DOHH2 (cell line): ENCODE results near the gene CHCHD6.

Source experiments
- H3F3A ChIP-seq: fragments of 200-600 bp; sonication (generic), shearing (Covaris generic); 2 replicates; pipeline ENCODE4 v1.6.0; 2016; ENCODE audit warnings: antibody characterized with exemption, mild to moderate bottlenecking; ENCODE audit not compliant: control insufficient read depth, insufficient read depth
- H3K27ac ChIP-seq: fragments of 200-600 bp; sonication (generic); 2 replicates; pipeline ENCODE4 v1.5.1; 2014; ENCODE audit warnings: low read depth, mild to moderate bottlenecking, low read length, moderate library complexity
- H3K27me3 ChIP-seq: fragments of 200-600 bp; sonication (generic); 2 replicates; pipeline ENCODE4 v1.6.1; 2014; ENCODE audit warnings: mild to moderate bottlenecking, low read length, mixed read lengths; ENCODE audit not compliant: control insufficient read depth
- H3K36me3 ChIP-seq: fragments of 200-600 bp; sonication (generic); 2 replicates; pipeline ENCODE4 v1.6.1; 2014; ENCODE audit warnings: mild to moderate bottlenecking, low read length, moderate library complexity, mixed read lengths; ENCODE audit not compliant: control insufficient read depth
- H3K4me1 ChIP-seq: fragments of 200-600 bp; sonication (generic); 2 replicates; pipeline ENCODE4 v1.6.1; 2014; ENCODE audit warnings: mild to moderate bottlenecking, low read length, mixed read lengths; ENCODE audit not compliant: control insufficient read depth
- H3K4me2 ChIP-seq: fragments of 200-600 bp; sonication (generic); 2 replicates; pipeline ENCODE4 v1.6.0; 2014; ENCODE audit warnings: mild to moderate bottlenecking, low read length, moderate library complexity
- H3K4me3 ChIP-seq: fragments of 200-600 bp; sonication (generic); 2 replicates; pipeline ENCODE4 v1.5.1; 2014; ENCODE audit warnings: mild to moderate bottlenecking, low read length, mixed read lengths
- H3K79me2 ChIP-seq: fragments of 200-600 bp; sonication (generic); 2 replicates; pipeline ENCODE4 v1.6.1; 2014; ENCODE audit warnings: mild to moderate bottlenecking, low read length, mixed read lengths; ENCODE audit not compliant: control insufficient read depth
- H3K9me2 ChIP-seq: fragments of 200-600 bp; sonication (generic); replicated peaks from 2 replicates; pipeline ENCODE4 v1.6.1; 2014; ENCODE audit warnings: mild to moderate bottlenecking, low read length, mixed read lengths; ENCODE audit not compliant: control insufficient read depth
- H3K9me3 ChIP-seq: fragments of 200-600 bp; sonication (generic); 2 replicates; pipeline ENCODE4 v1.6.1; 2014; ENCODE audit warnings: antibody characterized with exemption, low read length, mixed read lengths; ENCODE audit not compliant: control insufficient read depth, insufficient read depth
- H4K20me1 ChIP-seq: fragments of 200-600 bp; sonication (generic); 2 replicates; pipeline ENCODE4 v1.6.0; 2014; ENCODE audit warnings: low read depth, mild to moderate bottlenecking, antibody characterized with exemption, low read length, moderate library complexity; ENCODE audit not compliant: control insufficient read depth, insufficient read depth
- EZH2phosphoT487 ChIP-seq: fragments of 200-600 bp; sonication (generic); IDR thresholded peaks from 2 replicates; pipeline ENCODE4 v1.6.1; 2017; ENCODE audit warnings: borderline replicate concordance, mild to moderate bottlenecking, antibody characterized with exemption, low read length, moderate library complexity, mixed read lengths
- TF ChIP-seq, protein P1 (sequence below): fragments of 200-600 bp; sonication (generic); IDR thresholded peaks from one replicate; pipeline ENCODE4 v1.5.1; 2014; ENCODE audit warnings: antibody characterized with exemption, mild to moderate bottlenecking, low read depth, low read length; ENCODE audit not compliant: poor library complexity, severe bottlenecking

CHCHD6 gene

DNA sequence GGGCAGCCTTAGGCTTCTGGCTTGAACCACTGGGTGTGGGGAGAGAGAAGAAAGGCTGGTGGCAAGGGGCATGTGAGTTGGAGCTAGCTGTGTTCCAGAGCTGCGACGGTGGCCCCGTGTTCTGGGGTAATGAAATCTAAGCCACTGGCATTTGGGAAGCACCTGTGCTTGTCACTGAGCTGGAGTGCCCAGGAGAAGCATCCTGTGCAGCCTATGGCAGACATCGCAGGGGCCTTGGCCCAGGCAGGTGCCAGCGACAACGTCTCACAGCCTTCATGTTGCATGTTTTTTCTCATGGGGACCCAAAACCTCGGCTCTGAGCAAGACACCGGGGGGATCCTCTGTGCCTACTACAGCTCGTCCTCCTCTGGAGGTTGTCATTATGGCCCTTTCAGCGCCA is 187.8 kb downstream of the CHCHD6 start:
- Histone ChIP-seq H3K4me2 (no peak overlapping the region), H3K9me2 (no peaks in the 10 kb centered on the region), H4K20me1 (no peaks in the 10 kb centered on the region), H3K79me2 (no peaks in the 10 kb centered on the region), H3K27ac (no peak overlapping the region), H3K4me1 (no peaks in the 10 kb centered on the region), H3K9me3 (no peaks in the 10 kb centered on the region), H3K36me3 (no peaks in the 10 kb centered on the region), H3K4me3 (no peak overlapping the region), H3K27me3 (no peaks in the 10 kb centered on the region), H3F3A (no peaks in the 10 kb centered on the region)
- TF ChIP-seq, protein P1, sequence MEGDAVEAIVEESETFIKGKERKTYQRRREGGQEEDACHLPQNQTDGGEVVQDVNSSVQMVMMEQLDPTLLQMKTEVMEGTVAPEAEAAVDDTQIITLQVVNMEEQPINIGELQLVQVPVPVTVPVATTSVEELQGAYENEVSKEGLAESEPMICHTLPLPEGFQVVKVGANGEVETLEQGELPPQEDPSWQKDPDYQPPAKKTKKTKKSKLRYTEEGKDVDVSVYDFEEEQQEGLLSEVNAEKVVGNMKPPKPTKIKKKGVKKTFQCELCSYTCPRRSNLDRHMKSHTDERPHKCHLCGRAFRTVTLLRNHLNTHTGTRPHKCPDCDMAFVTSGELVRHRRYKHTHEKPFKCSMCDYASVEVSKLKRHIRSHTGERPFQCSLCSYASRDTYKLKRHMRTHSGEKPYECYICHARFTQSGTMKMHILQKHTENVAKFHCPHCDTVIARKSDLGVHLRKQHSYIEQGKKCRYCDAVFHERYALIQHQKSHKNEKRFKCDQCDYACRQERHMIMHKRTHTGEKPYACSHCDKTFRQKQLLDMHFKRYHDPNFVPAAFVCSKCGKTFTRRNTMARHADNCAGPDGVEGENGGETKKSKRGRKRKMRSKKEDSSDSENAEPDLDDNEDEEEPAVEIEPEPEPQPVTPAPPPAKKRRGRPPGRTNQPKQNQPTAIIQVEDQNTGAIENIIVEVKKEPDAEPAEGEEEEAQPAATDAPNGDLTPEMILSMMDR = no peak

DNA sequence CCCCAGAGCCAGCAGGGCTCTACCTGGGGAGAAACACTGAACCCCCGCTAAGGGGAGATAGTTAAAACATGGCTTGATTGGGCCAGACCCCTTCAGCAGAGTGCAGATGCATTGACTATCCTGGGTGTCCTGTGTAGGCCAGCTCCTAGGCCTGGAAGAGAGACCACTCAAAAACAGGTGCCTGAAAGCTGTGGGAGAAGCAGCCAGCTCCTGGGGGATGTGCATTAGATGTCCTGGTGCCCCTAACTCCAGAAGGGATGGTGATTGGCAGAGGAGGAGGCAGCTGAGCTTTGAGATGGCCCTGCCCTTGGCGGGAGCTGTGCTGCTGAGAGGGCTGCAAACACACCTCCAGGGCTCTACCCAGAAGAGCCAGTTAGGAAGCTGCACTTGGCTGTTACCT is 189.6 kb downstream of the CHCHD6 start:
- no peaks in the 10 kb centered on the region for H4K20me1 ChIP-seq
- no peaks in the 10 kb centered on the region for H3K9me2 ChIP-seq
- H3K27me3 ChIP-seq = no peaks in the 10 kb centered on the region
- no peak for TF ChIP-seq EZH2phosphoT487
- TF ChIP-seq, protein P1 = no peak
- H3K27ac ChIP-seq = no peak overlapping the region
- H3F3A ChIP-seq = no peaks in the 10 kb centered on the region
- H3K9me3 ChIP-seq = no peaks in the 10 kb centered on the region
- H3K79me2 ChIP-seq = no peaks in the 10 kb centered on the region
- H3K4me3 ChIP-seq = no peak overlapping the region
- no peaks in the 10 kb centered on the region for H3K4me1 ChIP-seq
- no peak overlapping the region for H3K4me2 ChIP-seq
- no peaks in the 10 kb centered on the region for H3K36me3 ChIP-seq

DNA sequence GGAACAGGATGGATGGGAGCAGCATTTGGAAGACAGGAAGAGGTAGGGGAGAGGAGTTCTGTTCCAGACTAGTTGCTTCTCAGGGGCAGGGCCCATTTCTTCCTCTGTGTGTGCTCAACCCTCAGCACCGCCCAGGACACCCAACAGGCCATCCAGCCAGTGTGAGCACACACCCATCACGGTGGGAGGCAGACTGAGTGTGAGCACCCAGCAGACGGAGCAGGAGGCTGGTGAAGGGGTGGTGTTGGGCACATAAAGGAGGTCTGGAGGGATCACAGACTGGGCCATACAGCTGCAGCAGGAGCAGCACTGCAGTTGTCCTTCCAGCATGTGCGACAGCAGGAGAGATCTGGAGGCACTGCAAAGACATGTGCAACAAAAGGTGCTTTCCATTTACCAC is 190.4 kb downstream of the CHCHD6 start:
- Histone ChIP-seq H3K27ac (no peak overlapping the region), H3K4me3 (no peak overlapping the region), H3K79me2 (no peaks in the 10 kb centered on the region), H3K9me2 (no peaks in the 10 kb centered on the region), H3F3A (no peaks in the 10 kb centered on the region), H3K27me3 (no peaks in the 10 kb centered on the region), H3K36me3 (no peaks in the 10 kb centered on the region), H3K4me2 (no peak overlapping the region), H3K9me3 (no peaks in the 10 kb centered on the region), H4K20me1 (no peaks in the 10 kb centered on the region), H3K4me1 (no peaks in the 10 kb centered on the region)
- no peak for TF ChIP-seq EZH2phosphoT487
- TF ChIP-seq, protein P1 = no peak
